WERI-Rb-1 (cell line): Measurements from ENCODE around the gene TAF4.

Experiments used
- DNase-seq: peaks from one replicate; pipeline ENCODE4 v3.0.0-alpha.2; 2020
- H3K27ac ChIP-seq: fragments of 250-450 bp; sonication (Bioruptor Pico); 2 replicates; pipeline ENCODE4 v1.5.1; 2020; ENCODE audit warnings: mild to moderate bottlenecking, moderate library complexity
- H3K27me3 ChIP-seq: fragments of 250-450 bp; sonication (Bioruptor Pico); 2 replicates; pipeline ENCODE4 v1.5.1; 2021; ENCODE audit warnings: mild to moderate bottlenecking, low read depth, moderate library complexity; ENCODE audit not compliant: insufficient read depth, severe bottlenecking
- H3K36me3 ChIP-seq: fragments of 250-450 bp; sonication (Bioruptor Pico); 2 replicates; pipeline ENCODE4 v1.5.1; 2020; ENCODE audit warnings: mild to moderate bottlenecking, moderate library complexity
- H3K4me3 ChIP-seq: 2 replicates; pipeline ENCODE4 v1.5.1; 2011; ENCODE audit warnings: low read depth, mild to moderate bottlenecking, control low read depth, low read length
- H3K9me3 ChIP-seq: fragments of 250-450 bp; sonication (Bioruptor Pico); 2 replicates; pipeline ENCODE4 v1.5.1; 2021; ENCODE audit warnings: mild to moderate bottlenecking, moderate library complexity; ENCODE audit not compliant: severe bottlenecking
- CTCF ChIP-seq: IDR thresholded peaks from 2 replicates; pipeline ENCODE4 v1.5.1; 2011; ENCODE audit warnings: low read depth, mild to moderate bottlenecking, control low read depth, inconsistent platforms, low read length

Gene TAF4

GRCh38 chr20:61933951-61934715, 131.5 kb downstream of the TAF4 start:
- DNase-seq, result peak; percentile 5
- H3K36me3 ChIP-seq, result no peaks in the 10 kb centered on the region
- no peaks in the 10 kb centered on the region for H3K27me3 ChIP-seq
- no peaks in the 10 kb centered on the region for H3K9me3 ChIP-seq
- H3K4me3 ChIP-seq, result no peak overlapping the region
- no peak overlapping the region for H3K27ac ChIP-seq
- TF ChIP-seq CTCF, result no peak

DNA sequence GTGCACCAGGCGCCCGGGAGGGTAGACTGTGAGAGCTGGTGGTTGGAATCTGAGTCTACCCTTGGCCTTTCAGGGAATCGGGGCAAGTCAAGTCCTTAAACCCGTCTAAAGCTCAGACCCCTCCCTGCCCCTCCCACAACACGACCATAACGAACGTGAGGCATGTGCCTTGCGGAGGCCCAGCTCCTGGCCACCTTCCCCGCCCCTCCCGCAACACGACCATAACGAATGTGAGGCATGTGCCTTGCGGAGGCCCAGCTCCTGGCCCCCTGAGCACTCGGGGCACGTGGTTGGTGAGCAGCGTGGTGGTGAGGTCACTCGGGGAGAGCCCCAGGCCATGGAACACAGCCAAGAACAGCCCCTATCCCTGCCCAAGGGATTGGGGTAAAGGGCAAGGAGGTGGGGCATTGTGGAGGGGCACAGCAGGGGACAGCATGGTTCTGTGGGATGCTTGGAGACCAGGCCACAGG, 132.2 kb downstream of the TAF4 start:
- no peak overlapping the region for H3K4me3 ChIP-seq
- no peaks in the 10 kb centered on the region for H3K9me3 ChIP-seq
- no peaks in the 10 kb centered on the region for H3K36me3 ChIP-seq
- no peak for TF ChIP-seq CTCF
- H3K27ac ChIP-seq, result no peak overlapping the region
- no peaks in the 10 kb centered on the region for H3K27me3 ChIP-seq
- peak; percentile 3 for DNase-seq

- peak; percentile 5 for DNase-seq
Observed at GRCh38 chr20:61932711-61933480, 132.8 kb downstream of the TAF4 start.

DNA sequence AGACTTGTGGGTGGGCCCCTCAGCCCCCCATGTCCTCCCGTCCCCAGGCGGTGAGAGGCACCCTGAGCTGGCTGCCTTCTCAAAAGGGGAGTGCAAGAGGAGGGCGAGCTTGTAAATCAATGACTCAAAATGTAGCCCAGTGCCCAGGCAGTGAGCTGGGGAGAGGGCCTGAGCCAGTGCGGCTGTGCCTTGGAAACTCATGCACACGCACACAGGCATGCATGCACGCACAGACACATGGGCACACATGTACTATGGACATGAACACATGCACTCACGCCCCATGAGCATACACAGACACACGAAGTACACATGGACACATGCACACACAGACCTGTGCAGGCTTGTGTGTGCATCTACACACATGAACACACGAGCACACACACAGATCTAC, 133.5 kb downstream of the TAF4 start:
- H3K36me3 ChIP-seq, result no peaks in the 10 kb centered on the region
- no peak overlapping the region for H3K4me3 ChIP-seq
- no peak for TF ChIP-seq CTCF
- no peak overlapping the region for H3K27ac ChIP-seq
- H3K9me3 ChIP-seq, result no peaks in the 10 kb centered on the region
- DNase-seq, result peak; percentile 2
- H3K27me3 ChIP-seq, result no peaks in the 10 kb centered on the region

More at GRCh38 chr20:61932711-61933480, 132.8 kb downstream of the TAF4 start:
- Histone ChIP-seq H3K27ac (no peak overlapping the region), H3K36me3 (no peaks in the 10 kb centered on the region), H3K27me3 (no peaks in the 10 kb centered on the region), H3K9me3 (no peaks in the 10 kb centered on the region), H3K4me3 (no peak overlapping the region)
- no peak for TF ChIP-seq CTCF

GRCh38 chr20:61931476-61932198, 134.0 kb downstream of the TAF4 start:
- Histone ChIP-seq H3K4me3 (no peak overlapping the region), H3K27me3 (no peaks in the 10 kb centered on the region), H3K9me3 (no peaks in the 10 kb centered on the region), H3K36me3 (no peaks in the 10 kb centered on the region), H3K27ac (no peak overlapping the region)
- TF ChIP-seq CTCF, result no peak
- no peak for DNase-seq
